HG02852 (cell line): ENCODE measurements around the gene ADAMTS3.
A peak's percentile ranks its signal among the peaks of the same experiment; 100 is the strongest.

ENCODE experiments used
- ATAC-seq: cut with Tn5 transposase; IDR thresholded peaks from one replicate; pipeline ENCODE4 v1.9.1; 2021; ENCODE audit warnings: mild to moderate bottlenecking, moderate library complexity; ENCODE audit not compliant: unreplicated experiment

Gene ADAMTS3

DNA sequence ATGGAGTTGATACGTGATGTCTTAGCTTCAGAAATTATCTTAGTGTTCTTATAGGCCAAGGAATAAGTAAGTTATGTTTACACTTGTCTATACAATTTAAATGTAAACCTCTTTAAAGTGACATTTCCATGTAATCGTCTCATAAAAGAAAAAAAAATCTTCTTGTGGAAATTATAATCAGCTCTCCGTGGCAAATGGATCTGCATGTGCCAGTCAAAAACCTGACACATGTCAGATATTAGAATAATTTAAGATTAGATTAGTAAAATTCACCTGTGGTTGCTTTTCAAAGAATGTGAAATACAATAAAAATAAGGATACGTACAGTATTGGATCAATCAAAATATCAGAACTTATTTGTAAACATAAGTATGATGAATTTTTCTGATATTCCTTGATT, 263.9 kb downstream of the ADAMTS3 start:
- ATAC-seq: no peak

- ATAC-seq: peak; percentile 96
Measured at GRCh38 chr4:72302981-72303704, 265.9 kb downstream of the ADAMTS3 start.

DNA sequence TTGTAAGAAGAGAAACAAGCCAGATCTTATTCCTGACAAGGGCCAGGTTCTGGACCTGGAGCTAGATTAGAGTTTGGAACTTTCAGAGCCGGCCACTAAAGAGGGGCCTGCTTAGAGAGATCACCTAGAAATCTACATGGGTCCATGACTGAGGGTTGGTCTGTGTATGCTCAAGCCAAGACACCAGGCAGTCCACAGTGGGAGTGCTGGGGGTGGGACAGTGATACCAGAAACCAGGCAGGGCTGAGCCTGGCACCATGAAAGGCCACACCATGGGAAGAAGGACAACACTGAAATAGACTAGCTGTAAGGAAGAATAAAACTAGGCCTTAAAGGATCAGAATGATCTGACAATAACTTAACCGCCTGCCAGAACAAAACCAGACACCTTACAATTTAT, 267.3 kb downstream of the ADAMTS3 start:
- no peak for ATAC-seq

DNA sequence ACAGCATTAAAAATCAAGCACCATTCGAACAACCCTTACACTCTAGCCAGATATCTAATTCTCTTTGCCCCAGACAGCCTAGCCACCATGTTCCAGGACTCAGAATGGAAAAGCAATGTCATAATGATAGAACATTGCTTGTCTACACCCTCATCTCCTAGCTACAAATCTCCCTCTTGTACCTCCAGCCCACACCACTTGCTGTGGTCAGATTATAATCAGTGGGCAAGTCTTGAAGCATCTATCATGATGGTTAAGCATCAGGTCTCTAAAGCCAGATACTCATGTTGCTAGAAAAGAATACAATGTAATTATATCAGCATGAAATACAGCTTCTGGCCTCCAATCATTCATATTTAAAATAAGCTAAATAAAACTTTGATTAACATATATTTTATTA, 268.9 kb downstream of the ADAMTS3 start:
- no peak for ATAC-seq

- peak; percentile 91 for ATAC-seq
Measured at GRCh38 chr4:72295966-72296557, 273.0 kb downstream of the ADAMTS3 start.

GRCh38 chr4:72290737-72291136, 278.3 kb downstream of the ADAMTS3 start:
- ATAC-seq: no peak

DNA sequence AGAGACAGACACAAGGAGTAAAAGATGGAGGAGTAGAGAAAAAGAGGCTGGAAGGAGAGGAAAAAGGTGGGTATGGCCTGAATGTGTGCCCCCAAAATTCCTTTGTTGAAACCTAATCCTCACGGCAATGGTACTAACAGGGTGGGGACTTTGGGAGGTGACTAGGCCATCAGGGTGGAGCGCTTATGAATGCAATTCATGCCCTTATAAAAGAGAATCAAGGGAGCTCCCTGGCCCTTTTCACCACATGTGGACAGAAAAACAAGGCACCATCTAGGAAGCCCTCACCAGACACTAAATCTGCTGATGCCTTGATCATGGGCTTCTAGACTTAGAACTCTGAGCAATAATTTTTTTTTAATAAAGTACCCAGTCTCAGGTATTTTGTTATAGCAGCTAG, 282.1 kb downstream of the ADAMTS3 start:
- no peak for ATAC-seq

- no peak for ATAC-seq
Measured at GRCh38 chr4:72286185-72286584, 282.8 kb downstream of the ADAMTS3 start.

DNA sequence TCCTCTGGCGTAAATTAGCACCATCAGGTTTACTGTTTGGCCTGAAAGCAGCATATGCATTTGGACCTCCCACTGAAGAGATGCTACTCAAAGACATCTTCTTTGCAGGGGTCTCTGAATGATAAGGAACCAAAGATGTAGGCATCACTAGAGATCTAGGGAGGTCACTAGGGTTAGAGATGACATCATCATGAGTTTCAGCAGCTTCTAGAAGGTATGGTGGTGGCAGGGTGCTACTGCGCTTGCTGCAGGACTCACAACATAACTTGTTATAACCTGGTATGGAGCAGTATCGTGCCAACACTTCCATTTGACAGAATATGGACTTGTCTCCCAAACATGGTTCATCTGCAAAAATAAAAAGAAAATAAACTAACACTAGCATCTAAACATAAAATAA, 285.7 kb downstream of the ADAMTS3 start:
- no peak for ATAC-seq

DNA sequence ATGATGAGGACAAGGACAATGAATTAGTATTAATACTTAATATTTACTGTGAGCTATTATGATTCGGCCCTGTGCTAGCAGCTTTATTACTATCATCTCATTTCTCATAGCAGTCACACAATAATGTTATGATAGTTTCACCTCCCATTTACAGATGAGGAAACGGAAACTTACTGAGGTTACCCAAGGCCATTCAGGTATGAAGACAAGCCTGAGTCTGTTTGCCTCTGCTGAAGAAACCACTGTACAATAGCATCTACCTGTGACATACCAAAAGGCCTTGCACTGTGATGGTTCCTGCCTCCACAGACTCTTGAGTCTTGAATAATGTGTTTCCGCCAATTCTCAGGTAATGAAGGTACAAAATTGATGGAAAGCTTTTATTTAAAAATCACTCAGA, 288.8 kb downstream of the ADAMTS3 start:
- no peak for ATAC-seq

DNA sequence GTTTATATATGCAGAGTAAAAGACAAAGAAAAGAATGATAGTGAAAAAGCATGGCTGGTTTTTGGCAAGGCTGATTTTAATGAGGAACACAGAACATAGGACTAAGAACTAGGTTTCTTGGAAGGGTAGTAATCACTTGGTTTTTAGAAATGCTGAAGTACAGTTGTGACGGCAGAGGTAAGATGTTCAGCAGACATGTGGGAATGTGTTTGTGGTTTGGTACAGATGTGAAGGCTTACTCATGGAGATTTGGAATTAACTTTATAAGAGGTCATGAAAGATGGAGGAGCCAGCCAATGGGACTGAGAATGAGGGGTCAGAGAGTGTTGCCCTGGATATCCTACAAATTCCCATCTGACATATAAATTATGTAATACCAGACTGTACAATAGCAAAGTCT, 293.6 kb downstream of the ADAMTS3 start:
- ATAC-seq: no peak

GRCh38 chr4:72274251-72274650, 294.8 kb downstream of the ADAMTS3 start:
- no peak for ATAC-seq

- ATAC-seq: no peak
Measured at GRCh38 chr4:72255269-72255668, 313.8 kb downstream of the ADAMTS3 start.

GRCh38 chr4:72243641-72244040, 325.4 kb downstream of the ADAMTS3 start:
- ATAC-seq: no peak

GRCh38 chr4:72239487-72240116, 329.4 kb downstream of the ADAMTS3 start:
- no peak for ATAC-seq
